GM21423 (cell line): Measurements from ENCODE around the gene OOSP4B.
"Not testable (repeated sequence)": the region's sequence is repeated elsewhere in the genome, so short reads cannot be mapped to it uniquely, and the experiment has no call there.

Experiments used
- ATAC-seq: cut with Tn5 transposase; IDR thresholded peaks from one replicate; pipeline ENCODE4 v1.9.1; 2021; ENCODE audit warnings: mild to moderate bottlenecking, moderate library complexity; ENCODE audit not compliant: unreplicated experiment

The OOSP4B gene

DNA sequence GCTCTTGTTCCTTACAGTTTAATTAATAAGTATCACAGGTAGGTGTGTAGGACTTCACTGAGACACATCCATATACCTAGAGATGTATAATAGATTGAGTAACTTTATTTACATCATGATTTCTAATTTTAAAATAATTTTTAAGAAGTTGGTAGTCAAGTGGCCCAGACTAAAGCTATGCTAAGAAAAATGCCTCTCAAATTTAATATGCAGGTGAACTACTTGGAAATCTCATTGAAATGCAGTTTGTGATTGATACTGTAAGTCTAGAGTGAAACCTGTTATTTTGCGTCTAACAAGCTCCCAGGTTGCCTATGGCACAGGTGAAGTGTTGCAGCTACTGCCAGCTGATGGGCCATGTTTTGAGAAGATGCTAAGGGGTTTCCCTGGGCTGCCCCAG is at the start of gene OOSP4B:
OOSP4B (plus strand) TSS at position 301 of the 400 bp plus-strand sequence.
- ATAC-seq, result no peak

DNA sequence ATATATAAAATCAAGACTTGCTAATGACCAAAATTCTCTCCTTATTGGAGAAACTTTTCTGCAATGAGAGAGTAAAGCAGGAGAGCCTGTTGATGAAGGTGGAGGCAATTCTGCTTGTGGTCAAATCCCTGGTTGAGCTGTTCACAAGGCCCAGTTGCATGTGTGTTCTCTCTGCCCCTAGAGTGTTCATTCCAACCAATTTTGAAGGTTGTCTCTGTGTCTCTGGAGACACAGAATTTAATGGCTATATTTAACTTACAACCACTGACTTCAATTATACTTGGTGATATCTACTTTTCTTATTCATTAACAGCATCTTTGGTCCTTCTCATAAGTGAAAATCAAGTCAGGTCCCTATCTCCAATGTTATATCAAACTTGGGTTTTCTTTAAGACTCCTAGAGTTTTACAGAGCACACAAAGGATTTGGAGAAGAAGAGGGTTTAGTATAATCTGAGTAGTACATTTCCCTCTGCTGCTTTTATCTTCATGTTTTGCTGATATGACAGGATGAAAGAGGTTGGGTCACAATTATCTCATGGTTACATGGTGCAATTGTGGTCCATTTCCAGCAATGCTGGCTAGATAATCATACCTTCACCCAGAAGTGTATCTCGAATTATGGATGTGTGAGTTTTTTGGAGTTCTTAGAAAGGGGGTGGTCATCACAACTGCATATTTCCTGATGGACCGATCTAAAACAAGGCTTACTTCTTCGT is 49.1 kb upstream of the OOSP4B start:
- no peak for ATAC-seq

DNA sequence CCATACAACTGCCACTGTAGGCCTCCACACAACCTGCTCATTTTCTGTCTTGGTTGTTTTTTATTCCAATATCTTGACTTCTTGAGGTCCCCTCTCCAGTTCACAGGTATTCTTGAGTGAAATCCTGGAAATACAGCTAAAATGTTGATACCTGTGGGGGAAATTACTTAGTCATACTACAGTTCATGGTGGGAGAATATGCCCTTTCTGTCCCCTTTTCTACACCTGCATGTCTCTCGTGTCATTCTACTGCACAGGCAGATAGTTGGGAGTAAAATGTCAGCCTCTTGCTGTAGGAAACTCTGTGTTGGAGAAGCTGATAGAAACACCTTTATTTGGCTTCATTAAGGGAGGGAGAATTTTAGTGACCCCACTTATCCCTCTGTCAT is 48.6 kb upstream of the OOSP4B start:
- no peak for ATAC-seq

DNA sequence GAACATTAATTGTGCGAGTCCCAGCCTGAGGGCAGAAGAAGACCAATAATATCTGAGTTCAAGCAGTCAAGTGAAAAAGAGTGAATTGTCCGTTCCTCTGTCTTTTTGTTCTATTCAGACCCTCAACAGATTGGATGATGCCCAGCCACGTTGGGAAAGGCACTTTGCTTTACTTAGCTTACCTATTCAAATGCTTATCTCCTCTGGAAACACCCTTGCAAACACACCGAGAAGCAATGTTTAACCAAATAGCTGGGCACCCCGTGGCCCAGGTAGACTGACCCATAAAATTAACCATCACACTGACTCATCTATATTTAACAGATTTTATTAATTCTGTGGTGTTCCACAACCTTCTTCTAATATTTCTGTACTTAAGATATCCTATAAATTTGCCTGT is 43.9 kb upstream of the OOSP4B start:
- ATAC-seq, result no peak

DNA sequence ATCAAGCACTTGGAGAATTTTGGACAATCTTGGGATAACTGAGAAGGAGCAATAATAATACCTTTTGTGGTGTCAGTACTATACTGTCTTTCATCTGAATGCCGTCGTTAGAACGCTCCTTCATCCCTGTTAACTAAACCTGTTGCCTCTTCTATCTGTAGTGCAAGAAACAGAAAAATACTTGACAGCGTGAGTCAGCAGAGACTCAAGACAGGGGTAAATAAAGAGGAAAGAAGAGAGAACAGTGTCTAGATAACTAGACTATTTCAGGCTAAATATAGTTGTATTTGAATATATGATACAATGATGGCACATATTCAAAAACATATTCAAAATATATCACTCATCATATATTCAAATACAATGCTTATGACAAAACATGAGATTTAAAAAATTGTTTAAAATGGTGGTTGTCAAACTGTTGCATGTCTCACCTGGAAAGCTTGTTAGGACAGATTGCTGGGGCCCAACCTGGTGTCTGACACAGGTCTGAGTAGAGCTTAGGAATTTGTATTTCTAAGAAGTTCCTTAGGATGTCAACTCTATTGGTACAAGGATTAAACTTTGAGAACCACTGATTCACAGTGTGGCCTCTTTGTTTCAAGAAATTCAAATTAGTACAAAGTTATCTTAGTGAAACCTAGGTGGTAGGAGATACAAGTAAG is 35.7 kb upstream of the OOSP4B start:
- ATAC-seq, result no peak

DNA sequence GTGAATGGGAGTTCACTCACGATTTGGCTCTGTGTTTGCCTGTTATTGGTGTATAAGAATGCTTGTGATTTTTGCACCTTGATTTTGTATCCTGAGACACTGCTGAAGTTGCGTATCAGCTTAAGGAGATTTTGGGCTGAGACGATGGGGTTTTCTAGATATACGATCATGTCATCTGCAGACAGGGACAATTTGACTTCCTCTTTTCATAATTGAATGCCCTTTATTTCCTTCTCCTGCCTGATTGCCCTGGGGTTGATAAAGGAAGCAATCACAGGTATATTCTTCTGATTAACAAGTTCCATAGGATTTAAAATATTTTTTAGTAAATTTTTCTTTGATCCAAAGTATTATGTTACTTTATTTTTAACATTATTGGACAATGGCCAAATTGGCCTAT is 34.9 kb upstream of the OOSP4B start:
- not testable (repeated sequence) for ATAC-seq

DNA sequence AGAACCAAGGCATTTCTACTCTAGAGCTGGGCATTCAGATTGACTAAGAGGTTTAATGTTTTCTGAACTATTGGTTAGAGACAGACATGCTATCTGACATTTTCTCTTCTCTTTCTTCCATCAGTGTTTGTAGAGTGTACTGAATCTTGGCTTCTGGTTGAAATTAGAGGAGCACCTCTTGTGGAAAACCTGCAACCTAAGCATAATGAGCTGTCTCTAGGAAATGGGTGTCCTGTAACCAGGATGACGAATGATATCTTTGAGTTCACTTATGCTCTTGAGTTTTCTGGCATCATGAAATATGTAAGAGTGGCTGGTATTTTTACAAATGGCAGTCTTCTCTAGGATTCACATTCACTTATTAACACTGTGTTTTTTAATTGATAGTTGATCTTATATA is 33.8 kb upstream of the OOSP4B start:
- ATAC-seq, result no peak

DNA sequence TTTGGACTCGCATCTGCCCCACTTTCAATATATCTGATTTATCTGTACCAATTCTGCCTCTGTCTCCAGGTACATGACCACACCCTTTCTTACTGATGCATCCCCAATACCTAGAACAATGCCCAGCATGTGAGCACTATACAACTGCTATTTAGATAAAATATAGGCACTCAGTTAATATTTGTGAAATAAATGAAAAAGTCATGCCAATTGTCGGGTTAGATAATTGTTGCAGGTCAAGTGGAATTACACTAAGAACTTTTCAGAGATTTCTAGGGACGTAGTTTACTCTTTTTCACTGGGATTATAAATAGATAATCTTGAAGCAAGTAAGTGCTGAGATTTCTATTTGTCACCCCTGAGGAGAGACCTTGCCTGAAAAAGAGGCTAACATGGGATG is 32.6 kb upstream of the OOSP4B start:
- ATAC-seq, result no peak

DNA sequence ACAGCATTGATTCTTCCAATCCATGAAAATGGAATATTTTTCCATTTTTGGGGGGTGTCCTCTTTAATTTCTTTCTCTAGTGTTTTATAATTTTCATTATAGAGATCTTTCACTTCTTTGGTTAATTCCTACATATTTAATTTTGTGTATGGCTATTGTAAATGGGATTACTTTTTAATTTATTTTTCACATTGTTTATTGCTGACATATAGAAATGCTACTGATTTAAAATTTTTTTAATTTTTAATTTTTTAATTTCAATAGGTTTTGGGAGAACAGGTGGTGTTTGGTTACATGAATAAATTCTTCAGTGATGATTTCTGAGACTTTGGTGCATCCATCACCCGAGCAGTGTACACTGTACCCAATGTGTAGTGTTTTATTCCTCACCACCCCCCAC is 26.6 kb upstream of the OOSP4B start:
- ATAC-seq, result no peak

DNA sequence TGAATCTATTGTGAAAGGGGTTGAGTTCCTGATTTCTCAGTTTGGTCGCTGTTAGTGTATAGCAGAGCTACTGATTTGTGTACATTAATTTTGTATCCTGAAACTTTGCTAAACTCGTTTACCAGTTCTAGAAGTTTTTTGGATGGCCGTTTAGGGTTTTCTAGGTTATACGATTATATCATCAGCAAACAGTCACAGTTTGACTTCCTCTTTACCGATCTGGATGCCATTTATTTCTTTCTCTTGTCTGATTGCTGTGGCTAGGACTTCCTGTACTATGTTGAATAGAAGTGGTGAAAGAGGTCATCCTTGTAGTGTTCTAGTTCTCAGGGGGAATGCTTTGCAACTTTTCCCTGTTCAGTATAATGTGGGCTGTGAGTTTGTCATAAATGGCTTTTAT is 24.6 kb upstream of the OOSP4B start:
- ATAC-seq, result no peak

DNA sequence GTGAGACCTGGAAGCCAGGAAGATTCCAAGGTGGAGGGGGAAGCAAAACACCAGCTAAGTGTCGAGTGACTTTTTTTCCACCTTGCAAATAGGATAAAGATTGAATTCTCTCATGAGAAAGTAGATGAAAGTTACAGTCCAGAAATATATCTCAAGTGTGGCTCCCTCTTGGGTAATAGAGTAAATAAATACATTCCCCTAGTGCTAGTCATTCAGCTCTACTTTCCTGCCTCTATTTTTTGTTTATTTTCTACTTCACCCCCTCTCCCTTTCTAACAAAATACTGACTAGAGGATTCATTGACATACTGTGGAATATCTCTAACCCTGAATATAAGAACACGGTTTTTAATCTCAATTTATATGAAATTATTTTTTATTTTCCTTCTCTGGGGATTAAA is 19.2 kb upstream of the OOSP4B start:
- no peak for ATAC-seq

DNA sequence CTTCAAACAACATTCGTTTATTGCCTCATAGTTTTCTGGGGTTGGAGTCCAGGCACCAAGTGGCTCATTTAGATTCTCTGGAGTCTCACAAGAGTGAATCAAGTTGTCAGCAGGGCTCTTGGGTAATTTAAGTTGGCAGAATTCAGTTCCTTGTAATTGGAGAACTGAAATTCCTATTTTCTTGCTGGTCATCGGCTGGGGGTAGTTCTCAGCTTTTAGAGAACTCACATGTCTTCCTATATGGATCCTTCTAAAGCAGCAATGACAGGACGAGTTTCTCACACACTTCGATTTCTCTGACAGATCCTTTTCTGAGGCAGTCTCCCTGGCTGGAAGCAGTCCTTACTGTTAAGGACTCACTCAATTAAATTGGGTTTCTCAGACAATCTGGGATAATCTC is 17.3 kb upstream of the OOSP4B start:
- ATAC-seq, result no peak

DNA sequence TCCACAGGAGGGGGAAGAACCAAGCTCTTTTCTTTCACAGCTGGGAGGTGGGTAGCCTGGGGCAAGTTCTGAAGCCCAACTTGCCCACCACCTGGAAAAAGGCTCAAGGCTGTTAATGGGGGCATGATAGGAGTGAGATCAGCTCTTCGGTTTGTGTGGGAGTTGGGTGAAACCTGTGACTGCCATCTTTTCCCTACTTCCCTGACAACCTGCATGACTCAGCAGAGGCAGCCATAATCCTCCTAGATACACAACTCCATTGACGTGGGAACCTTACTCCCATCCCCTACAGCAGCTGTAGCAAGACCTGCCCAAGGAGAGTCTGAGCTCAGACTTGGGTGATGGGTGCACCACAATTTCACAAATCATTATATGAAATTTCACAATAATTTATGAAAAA is 13.3 kb upstream of the OOSP4B start:
- no peak for ATAC-seq

DNA sequence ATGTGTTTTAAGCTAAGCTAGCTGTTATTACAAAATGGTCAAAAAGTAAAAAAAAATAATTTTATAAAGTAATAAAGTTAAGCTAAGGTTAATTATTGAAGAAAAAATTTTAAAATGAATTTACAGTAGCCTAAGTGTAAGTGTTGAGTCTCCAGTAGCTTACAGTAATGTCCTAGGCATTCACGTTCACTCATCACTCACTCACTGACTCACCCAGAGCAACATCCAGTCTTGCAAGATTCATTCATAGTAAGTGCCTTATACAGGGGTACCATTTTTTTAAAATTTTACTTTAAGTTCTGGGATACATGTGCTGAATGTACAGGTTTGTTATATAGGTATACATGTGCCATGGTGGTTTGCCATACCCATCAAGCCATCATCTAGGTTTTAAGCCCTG is 11.6 kb upstream of the OOSP4B start:
- no peak for ATAC-seq

DNA sequence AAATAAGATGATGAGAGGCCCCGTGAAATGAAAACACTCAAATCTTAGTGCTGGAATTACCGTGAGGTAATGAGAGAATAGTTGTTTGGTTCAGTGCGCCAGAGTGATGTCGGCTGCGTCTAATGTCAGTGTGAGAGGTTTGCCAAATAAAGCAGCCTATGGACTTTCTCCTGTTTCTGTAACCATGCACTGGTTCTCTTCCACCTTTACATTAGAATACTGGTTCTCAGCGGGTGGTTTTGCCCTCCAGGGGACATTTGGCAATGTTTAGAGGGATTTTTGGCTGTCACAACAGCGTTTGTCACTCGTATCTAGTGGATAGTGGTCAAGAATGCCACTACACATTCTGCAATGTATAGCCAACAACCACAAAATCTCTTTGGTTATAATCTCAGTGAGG is 1.1 kb downstream of the OOSP4B start:
- ATAC-seq, result no peak

DNA sequence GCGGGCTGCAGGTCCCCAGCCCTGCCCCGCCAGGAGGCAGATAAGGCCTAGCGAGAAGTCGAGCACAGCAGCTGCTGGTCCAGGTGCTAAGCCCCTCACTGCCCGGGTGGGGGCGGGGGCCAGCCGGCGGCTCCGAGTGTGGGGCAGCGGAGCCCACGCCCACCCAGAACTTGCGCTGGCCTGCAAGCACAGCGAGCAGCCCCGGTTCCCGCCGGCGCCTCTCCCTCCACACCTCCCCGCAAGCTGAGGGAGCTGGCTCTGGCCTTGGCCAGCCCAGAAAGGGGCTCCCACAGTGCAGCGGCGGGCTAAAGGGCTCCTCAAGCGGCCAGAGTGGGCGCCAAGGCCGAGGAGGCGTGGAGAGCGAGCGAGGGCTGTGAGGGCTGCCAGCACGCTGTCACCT is 3.4 kb downstream of the OOSP4B start:
- not testable (repeated sequence) for ATAC-seq

DNA sequence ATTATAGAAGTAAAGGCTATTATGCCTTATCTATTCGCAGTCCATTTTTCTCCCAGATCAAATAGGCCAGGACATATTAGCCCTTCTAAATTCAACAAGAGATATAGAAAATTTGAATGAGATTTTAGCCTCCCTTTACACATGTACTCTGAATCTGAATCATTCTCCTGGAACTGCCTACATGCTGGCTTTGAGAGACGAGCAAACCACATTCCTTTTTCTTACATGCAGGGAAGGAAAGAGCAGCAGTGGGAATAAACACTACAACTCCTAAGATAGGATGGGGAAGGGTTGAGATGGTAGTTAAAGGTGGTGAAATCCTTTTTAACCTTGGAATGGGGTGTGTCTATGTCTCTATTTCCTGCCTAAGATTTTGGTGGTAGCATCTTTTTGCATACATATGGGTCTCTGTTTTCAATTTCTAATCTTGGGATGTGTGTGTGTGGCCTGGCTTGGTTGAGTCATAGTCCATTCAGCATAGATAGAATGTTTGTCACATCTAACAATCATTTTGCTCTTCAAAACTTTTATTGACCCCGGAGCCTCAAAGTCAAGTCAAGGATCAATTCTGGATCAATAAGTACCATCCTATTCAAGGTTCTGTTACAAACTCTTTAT is 12.1 kb downstream of the OOSP4B start:
- ATAC-seq, result no peak

DNA sequence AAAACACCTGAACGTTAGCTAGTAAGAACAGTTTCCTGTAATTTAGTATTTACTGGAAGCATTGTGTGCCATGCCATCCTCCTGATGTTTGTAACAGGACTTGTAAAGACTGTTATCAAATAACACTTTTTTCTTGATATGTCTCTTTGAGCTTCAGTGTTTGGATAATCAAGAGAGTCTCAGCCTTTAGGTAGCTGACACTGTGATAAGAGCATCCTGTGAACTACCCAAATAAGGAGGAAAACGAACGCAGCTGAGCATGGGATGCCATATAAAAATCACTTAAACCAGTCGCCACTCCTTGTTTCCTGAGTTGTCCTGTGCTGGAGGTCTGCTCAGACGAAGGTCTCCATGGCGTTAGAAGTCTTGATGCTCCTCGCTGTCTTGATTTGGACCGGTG is 23.1 kb downstream of the OOSP4B start, which contains the start of gene OOSP2:
OOSP2 (plus strand) TSS at position 301 of the 400 bp plus-strand sequence; CDS start at position 352, 51 bp downstream.
- ATAC-seq, result no peak

DNA sequence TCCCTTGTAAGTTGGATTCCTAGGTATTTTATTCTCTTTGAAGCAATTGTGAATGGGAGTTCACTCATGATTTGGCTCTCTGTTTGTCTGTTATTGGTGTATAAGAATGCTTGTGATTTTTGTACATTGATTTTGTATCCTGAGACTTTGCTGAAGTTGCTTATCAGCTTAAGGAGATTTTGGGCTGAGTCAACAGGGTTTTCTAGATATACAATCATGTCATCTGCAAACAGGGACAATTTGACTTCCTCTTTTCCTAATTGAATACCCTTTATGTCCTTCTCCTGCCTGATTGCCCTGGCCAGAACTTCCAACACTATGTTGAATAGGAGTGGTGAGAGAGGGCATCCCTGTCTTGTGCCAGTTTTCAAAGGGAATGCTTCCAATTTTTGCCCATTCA is 33.4 kb downstream of the OOSP4B start:
- ATAC-seq, result not testable (repeated sequence)

DNA sequence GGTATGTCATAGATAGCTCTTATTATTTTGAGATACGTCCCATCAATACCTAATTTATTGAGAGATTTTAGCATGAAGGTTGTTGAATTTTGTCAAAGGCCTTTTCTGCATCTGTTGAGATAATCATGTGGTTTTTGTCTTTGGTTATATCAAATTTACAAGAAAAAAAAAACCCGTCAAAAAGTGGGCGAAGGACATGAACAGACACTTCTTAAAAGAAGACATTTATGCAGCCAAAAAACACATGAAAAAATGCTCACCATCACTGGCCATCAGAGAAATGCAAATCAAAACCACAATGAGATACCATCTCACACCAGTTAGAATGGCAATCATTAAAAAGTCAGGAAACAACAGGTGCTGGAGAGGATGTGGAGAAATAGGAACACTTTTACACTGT is 33.9 kb downstream of the OOSP4B start:
- ATAC-seq, result not testable (repeated sequence)

DNA sequence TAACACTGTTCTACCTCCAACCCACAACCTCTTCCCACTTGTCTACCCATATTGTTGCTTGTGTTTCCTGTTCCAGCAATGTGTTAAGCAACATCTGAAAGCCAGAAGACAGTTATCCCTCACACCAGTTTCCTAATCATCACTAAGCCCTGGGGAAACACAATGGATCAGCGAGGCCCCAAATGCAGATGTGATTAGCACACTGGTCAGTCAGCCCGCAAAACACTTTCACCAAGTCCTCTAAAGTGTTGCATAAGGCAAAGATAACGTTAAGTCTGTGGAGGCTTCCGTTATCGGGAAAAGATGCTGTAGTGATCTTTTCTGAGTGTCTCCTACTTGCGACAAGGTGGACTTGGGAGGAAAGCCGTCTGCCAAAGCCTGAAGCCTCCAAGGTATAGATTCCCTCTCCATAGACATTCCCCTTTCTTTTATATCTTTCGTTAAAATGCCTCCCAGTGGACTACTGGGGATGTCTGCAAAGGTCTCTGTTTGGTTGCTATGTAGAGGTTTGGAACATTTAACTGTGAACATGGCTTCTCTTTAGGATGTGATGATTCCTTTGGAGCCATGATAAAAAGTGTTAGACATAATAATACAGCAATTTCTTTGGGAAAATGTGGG is 39.5 kb downstream of the OOSP4B start, which contains the start of gene MS4A3:
MS4A3 (plus strand) TSS at position 317 of the 621 bp plus-strand sequence. CDS start 4,496 bp downstream, outside the sequence.
- no peak for ATAC-seq

DNA sequence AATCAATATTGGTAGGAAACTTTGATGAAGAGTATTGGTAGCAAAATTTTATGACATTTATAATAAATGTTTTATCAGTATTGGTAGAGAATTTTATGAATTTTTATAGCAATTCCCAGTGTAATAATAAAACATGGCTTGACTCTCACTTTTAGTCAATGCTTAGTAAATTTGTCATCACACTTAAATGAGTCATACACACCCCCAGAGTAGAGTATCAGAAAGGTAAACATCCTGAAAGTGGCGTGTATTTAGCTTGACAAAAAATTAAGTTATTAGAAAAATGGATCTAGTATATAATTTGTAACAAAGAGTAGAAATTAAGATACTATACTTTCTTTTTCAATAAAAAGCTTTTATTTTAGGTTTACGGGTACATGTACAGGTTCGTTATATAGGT is 42.1 kb downstream of the OOSP4B start:
- no peak for ATAC-seq
